ENCODE results near the gene MUC13.

GRCh38 chr3:124951511-124952281 is 17.1 kb upstream of the MUC13 start:
- TF ChIP-seq, protein P1, sequence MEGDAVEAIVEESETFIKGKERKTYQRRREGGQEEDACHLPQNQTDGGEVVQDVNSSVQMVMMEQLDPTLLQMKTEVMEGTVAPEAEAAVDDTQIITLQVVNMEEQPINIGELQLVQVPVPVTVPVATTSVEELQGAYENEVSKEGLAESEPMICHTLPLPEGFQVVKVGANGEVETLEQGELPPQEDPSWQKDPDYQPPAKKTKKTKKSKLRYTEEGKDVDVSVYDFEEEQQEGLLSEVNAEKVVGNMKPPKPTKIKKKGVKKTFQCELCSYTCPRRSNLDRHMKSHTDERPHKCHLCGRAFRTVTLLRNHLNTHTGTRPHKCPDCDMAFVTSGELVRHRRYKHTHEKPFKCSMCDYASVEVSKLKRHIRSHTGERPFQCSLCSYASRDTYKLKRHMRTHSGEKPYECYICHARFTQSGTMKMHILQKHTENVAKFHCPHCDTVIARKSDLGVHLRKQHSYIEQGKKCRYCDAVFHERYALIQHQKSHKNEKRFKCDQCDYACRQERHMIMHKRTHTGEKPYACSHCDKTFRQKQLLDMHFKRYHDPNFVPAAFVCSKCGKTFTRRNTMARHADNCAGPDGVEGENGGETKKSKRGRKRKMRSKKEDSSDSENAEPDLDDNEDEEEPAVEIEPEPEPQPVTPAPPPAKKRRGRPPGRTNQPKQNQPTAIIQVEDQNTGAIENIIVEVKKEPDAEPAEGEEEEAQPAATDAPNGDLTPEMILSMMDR (conservative IDR thresholded peaks at IDR 0.05; ENCODE audit: low read length) = no peak
- TF ChIP-seq EZH2phosphoT487 (IDR thresholded peaks at IDR 0.05; ENCODE audit: borderline replicate concordance, low read depth, low read length) = no peak
